Neural progenitor cell (in vitro differentiated cells): ENCODE measurements around the gene PARN.

Experiments
- EZH2 ChIP-seq: fragments of 200-600 bp; sonication (generic); IDR thresholded peaks from 2 replicates; pipeline ENCODE4 v1.6.1; 2017; ENCODE audit warnings: antibody characterized with exemption, mild to moderate bottlenecking, moderate library complexity
- TF ChIP-seq, protein P1 (sequence below): fragments of 200-600 bp; sonication (generic); IDR thresholded peaks from 2 replicates; pipeline ENCODE4 v1.5.1; 2017; ENCODE audit warnings: antibody characterized with exemption, mild to moderate bottlenecking

DNA sequence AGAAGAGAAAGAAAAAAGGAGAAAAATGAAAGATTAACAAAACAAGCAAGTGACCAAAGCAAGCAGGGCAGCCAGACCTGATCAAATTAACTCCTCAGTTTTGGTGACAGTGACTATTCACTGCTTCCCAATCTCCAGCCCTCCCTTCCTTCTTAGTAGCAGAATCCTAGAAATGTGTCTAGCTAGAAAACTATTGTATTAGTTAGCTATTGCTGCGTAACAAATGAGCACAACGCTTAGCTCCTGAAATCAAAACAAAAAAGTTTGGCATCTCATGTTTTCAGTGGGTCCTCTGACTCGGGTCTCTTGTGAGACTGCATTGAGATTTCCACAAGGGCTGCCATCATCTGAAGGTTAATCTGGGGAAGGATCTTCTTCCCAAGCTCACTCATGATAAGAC lies 213.9 kb downstream of the PARN start:
- TF ChIP-seq, protein P1, sequence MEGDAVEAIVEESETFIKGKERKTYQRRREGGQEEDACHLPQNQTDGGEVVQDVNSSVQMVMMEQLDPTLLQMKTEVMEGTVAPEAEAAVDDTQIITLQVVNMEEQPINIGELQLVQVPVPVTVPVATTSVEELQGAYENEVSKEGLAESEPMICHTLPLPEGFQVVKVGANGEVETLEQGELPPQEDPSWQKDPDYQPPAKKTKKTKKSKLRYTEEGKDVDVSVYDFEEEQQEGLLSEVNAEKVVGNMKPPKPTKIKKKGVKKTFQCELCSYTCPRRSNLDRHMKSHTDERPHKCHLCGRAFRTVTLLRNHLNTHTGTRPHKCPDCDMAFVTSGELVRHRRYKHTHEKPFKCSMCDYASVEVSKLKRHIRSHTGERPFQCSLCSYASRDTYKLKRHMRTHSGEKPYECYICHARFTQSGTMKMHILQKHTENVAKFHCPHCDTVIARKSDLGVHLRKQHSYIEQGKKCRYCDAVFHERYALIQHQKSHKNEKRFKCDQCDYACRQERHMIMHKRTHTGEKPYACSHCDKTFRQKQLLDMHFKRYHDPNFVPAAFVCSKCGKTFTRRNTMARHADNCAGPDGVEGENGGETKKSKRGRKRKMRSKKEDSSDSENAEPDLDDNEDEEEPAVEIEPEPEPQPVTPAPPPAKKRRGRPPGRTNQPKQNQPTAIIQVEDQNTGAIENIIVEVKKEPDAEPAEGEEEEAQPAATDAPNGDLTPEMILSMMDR, result no peak
- TF ChIP-seq EZH2, result no peak
